NOMO-1 treated with dmso at 0.1 percent for 144 hours (cell line): ENCODE measurements around the gene RFX1.
"Not testable (repeated sequence)": the region's sequence is repeated elsewhere in the genome, so short reads cannot be mapped to it uniquely, and the experiment has no call there.

Source experiments
- DNase-seq: peaks from one replicate; lab custom pipeline; 2025; ENCODE audit not compliant: unreplicated experiment; lab: John Stamatoyannopoulos, UW

The RFX1 gene

DNA sequence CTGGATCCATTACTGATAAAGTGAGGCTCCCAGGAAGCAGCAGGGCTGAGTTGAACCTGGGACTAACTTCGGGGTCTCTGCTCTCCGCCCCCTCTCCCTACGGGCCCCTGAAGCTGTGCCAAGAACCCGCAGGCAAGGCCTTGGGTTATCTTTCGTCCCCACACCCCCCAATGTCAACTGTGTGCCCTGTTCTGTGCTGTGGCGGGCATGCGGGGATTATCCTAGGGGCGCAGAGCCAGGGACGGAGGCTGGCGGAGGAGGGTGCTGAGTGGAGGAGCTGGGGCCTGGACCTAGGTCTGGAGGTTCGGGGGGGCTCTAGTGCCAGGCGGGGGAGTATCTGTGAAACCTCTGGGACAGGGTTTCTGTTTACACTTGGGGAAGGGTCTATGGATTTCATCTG lies 26.4 kb downstream of the RFX1 start:
- DNase-seq: no peak

DNA sequence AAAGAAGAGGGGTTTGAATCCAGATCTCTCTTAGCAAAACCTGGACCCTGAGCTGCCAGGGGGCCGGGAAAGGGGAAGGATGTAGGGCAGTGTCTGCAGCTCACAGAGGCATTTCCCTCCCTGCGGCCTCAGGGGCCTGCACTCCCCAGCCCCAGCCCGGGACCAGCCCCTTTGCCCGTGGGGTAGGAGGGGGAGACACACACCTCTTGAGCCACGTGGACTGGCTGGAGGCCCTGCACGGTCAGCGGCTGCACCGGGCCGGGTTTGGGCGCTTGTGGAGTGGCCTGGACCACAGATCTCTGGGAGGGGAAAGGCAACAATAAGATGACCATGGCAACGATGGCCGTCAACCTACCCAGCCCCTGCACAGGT lies 26.9 kb downstream of the RFX1 start:
- DNase-seq: no peak

DNA sequence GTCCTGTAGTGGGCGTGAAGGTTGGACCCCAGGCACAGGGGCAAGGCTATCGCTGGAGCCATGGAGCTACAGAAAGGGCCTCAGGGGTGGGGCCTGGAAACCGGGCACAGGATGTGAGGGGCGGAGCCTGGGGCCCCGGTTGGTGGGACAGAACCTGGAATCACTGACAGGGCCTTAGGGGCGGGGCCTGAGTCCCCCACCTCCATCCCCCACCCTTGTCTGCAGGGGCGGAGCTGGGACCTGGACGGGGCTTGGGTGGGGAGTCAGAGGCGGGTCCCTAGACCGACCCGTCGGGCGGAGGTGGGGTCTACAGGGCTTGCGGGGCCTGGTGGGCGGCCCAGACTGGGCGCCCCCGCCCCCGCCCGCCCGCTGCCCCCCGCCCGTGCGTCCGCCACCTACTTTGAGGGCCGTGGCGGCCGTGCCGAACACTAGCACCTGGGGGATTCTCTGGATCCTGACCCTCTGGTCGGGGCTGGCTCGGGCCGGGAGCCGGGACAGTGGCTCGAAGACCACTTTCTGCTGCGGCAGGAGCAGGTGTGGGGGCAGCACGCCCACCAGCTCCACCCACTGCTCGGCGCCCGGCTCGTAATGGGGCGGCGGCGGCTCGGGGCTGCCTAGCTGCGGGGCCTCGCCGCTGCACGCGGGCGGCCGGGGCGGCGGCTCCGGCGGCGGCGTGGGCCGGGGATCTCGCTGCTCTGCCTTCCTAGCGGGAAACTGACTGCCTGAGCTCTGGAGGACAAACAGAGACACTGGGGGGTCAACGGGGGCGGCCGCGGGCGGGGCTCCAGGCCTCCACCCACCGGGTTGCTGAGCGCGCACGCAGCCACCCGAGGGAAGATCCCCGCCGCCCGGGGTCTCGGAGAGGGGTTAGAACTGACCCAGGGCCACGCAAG lies 27.5 kb downstream of the RFX1 start:
- DNase-seq: no peak

DNA sequence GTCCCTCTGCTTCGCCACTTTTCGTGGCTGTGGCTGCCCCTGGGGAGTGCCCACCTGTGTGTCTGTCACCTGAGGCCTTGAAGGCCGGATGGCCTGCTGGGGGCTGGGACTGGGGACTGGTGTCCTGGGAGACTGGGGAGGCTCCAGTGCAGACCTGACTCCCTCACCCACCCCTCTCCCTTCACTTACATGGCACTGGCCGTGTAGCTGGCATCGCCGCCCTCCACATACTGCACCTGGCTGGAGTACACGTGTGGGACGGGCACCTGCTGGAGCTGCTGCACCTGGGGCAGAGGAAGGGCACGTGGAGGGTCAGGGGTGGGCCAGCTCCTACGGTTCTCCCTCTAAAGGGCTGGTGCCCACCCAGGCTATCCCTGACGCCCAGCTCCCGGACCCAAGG lies 28.3 kb downstream of the RFX1 start:
- DNase-seq: no peak

DNA sequence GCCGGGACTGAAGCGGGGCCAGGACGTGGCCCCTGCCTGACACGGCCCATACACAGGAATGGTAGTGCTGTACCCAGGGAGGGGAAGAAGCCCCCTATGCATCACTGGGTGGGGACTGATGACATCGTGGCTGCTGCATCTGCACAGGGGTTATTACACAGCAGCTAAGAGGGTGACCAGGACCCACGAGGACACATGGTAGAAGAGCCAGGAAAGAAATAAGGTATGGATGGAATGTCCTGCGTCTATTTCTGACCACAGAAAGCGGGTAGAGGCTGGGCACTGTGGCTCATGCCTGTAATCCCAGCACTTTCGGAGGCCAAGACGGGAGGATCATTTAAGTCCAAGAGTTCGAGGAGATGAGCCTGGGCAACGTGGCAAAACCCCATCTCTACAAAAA lies 29.7 kb downstream of the RFX1 start:
- DNase-seq: no peak

DNA sequence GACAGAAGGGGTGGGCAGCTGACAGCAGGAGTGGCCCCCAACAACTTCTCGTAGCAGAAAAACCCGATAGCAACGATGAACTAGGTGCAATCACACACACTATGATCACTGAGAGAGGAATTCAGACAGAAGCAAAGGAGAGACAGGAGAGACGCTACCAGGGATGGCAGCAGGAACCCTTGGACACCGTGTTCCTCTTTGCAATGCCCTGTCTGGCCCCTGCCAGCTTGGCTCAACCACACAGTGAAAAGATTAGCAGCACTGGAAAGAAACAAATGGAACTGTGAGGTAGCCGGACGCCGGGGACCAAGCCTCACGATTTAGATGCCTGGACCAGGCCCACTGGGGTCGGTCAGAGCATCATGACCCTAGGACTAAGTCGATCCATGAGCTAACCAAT lies 30.2 kb downstream of the RFX1 start:
- no peak for DNase-seq

DNA sequence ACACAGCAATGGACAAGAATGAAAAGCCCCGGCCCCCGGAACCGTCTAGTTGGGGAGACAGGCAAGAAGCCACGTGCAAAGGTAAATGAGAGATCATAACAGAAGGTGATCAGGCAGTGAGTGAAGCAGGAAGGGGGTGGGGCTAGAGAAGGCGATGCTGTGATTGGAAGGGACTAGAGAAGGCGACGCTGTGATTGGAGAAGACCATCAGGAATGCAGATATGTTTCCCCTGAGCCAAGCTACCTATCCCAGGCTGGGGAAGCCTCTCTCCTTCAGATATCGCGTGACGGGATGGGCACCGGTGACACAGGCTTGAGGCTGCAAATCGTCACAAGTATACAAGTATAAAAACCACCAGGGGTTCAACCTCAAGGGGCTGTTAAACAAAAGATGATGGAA lies 32.0 kb downstream of the RFX1 start:
- no peak for DNase-seq

DNA sequence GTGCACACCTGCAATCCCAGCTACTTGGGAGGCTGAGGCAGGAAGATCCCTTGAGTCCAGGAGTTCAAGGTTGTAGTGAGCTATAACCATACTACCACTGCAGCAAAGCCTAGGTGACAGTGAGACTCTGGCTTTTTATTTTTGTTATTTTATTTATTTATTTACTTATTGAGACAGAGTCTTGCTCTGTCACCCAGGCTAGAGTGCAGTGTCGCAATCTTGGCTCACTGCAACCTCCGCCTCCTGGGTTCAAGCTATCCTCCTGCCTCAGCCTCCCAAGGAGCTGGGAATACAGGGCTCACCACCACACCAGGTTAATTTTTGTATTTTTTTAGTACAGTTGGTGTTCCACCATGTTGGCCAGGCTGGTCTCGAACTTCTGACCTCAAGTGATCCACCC lies 32.6 kb downstream of the RFX1 start:
- not testable (repeated sequence) for DNase-seq

DNA sequence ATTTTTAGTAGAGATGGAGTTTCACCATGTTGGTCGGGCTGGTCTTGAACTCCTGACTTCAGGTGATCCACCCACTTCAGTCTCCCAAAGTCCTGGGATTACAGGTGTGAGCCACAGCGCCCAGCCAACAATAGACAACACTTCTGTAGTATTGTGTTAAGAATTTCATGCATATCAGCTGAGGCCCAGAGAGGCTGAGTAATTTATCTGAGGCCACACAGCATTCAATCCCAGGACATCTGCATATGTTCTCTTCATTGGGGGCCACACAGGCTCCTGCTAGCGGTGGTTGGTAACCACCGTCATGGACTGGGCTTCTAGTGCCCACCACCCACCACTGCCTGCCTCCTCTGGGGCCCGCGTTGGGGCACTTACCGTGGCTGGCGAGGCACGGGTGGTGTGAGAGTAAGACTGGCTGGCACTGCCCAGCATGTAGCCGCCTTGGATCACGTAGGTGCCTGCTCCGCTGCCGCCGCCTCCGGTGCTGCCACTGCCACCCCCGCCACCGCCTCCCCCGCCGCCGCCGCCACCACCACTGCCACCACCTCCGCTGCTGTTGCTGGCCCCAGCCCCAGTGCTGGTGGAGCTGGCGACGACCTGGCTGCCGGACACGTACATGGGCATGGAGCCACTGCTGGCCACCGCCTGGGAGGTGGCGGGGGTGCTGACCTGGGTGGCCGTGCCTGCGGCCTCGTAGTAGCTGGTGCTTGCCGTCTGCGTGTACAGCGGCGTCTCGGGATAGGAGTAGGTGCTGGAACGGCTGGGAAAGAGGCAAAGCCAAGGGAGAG lies 33.6 kb downstream of the RFX1 start:
- no peak for DNase-seq

DNA sequence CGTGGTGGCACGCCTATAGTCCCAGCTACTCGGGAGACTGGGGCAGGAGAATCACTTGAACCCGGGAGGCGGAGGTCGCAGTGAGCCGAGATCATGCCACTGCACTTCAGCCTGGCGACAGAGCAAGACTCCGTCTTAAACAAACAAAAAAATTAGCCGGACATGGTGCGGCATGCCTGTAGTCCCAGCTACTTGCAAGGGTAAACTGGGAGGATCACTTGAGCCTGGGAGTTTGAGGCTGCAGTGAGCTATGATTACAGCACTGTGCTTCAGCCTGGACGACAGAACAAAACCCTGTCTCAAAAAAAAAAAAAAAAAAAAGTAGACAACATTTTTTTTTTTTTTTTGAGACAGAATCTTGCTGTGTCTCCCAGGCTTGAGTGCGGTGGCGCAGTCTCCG lies 34.3 kb downstream of the RFX1 start:
- DNase-seq: not testable (repeated sequence)

DNA sequence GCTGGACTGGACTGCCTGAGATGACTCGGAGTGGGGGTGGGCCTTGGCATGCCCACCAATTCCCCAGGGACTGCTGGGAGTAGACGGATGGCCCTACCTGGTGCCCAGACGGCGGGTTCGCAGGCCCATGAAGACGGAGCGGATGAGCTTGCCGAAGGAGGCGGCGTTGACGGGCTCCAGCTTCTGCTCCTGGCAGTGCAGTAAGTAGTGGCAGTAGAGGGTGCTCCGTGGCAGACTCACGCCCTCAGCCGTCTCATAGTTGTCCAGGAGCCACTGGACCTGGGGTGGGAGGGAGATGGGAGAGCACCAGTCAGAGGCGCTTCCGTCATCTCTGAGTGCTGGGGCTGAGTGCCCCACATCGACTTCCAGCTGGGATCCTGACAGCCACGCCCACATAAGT lies 36.2 kb downstream of the RFX1 start:
- no peak for DNase-seq

DNA sequence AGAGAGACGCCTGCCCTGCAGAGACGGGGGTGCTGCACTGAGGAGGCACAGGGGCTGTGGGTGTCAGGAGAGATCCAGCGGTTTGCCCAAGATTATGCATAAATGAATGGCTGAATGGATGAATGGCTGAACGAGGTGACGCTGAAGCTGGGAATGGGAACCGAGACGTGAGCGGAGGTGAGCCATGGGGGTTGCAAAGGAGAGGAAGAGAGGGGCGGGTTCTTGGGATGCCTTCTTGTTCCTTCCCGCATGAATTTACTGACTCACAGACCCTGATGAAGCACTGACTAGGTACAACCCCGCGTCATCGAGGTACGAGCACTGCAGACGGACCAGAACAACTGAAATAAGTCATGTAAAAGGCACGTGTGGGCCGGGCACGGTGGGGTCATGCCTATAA lies 37.1 kb downstream of the RFX1 start:
- DNase-seq: no peak

DNA sequence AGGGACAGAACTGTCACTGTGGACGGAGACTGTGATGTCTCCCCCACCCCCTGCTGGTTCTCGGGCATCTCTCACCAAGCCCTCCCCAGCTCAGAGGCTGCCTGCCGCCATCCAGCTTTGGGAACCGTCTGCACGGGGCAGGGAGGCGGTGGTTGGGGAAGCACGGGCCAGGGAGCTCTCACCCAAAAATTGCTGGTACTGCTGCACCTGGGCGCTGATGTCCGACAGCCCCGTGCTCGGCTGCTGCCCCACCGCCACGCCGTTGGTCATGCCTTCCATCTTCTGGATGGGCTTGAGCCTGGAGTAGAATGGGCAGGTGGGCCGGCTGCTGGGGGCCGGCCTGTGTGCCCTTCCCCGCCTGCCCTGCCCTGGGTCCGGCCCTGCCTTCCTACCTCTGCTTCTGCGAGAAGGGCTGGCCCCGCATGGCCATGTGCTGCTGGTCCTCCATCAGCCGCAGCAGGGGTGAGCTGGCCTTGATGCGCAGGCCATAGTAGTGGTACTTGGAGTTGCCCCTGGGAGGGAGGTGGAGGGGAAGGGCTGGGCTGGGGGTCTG lies 37.7 kb downstream of the RFX1 start:
- DNase-seq: no peak

DNA sequence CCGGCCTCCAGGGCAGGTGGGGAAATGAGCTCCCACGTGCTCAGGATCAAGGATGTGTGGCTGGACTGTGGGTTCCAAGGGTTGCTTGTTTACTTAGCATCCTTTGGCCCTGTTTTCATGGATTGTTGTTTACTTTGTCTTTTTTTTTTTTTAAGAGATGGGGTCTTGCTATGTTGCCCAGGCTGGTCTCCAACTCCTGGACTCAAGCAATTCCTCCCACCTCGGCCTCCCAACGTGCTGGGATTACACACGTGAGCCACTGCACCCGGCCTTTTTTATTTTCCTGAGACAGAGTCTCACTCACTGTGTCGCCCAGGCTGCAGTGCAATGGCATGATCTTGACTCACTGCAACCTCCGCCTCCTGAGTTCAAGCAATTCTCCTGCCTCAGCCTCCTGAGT lies 38.9 kb downstream of the RFX1 start:
- not testable (repeated sequence) for DNase-seq

DNA sequence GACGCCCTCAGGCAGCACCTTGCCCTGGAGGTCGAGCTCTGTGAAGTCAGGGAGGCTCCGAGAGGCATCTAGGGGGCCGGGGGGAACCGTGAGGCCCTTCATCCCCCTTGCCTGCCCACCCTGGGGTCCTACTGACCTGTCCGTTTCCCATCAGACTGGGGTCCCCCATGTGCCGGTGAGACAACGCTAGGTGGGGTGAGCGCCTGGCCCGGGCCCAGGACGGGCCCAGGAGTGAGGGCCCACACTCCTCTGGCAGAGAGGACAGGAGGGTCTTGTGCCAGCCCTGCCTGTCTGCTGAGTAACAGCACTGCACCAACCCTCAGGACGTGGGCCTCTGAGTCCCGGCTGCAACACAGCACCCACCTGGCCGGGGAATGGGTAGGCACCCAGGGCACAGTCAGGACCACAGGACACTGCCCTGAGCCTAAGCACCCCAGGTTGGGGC lies 39.4 kb downstream of the RFX1 start:
- DNase-seq: no peak

DNA sequence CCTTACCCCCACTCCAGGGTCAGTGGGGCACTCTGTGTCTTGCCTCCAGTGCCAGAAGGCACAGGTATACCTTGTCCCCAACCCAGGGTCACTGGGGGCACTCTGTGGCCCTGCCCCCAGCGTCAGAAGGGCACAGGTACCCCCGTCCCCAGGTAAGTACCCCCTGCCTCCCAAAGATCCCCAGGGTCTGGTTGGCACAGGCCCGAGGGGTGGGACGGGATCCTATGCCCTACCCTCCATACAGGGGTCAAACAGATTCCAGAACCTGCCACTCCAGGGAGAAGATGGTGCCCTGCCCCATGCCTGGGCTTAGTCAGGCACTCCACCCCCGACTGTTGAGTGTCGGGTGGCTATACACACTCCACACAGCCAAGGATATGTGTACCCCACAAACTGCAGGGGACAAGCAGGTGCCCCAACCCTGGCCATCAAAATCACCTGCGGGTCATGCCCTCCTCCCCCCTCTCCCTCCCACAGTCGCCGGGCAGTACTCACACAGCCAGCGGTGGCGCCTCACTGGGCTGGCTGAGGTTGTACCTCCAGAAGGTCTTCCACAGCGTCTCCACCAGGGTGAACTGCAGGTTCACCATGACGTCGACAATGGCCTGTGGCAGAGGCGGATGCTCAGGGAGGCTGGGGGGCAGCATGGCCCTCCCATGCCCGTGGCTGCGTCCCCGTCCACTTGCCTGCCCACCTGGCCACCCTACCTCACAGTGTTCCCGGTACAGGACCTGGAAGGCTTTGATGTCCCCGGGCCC lies 40.0 kb downstream of the RFX1 start:
- no peak for DNase-seq

DNA sequence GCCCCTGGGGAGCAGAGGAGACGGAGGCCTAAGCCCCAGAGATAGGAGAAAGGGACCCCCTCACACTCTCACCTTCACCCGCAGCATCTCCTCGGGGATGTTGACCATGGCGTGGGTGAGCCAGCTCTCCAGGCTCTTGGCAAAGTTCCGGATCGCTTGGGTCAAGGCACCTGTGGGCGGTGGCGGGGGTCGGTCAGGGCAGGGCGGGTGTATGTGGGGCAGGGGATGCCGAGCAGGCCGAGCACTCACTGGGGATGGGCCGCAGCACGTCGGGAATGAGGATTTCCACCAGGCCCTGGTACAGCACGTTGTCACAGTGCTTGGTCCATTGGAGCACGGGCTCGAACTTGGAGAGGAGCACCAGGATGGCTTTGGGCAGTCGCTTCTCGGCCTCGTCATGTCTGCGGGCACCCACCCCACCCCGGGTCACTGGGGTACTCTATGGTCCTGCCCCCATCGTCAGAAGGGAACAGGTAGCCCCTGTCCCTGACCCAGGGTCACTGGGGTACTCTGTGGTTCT lies 40.7 kb downstream of the RFX1 start:
- no peak for DNase-seq

DNA sequence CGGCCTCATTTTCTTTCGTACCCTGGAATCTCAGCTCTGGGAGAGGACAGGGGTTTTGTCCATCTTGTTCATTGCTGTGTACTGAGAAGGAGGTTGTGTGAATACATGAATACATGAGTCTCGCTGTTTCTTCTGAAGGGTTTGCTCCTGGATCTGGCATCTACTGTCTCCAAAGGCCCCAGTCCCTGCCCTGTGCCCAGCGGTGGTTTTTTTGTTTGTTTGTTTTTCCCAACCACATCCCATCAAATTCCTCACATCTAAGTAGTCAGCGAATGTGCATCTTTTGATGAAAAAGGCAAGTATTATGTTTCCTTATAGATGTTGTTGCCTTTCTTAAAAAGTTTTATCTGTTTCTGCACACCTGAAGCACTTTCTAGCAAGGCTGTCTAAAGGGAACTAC lies 41.3 kb downstream of the RFX1 start:
- no peak for DNase-seq

DNA sequence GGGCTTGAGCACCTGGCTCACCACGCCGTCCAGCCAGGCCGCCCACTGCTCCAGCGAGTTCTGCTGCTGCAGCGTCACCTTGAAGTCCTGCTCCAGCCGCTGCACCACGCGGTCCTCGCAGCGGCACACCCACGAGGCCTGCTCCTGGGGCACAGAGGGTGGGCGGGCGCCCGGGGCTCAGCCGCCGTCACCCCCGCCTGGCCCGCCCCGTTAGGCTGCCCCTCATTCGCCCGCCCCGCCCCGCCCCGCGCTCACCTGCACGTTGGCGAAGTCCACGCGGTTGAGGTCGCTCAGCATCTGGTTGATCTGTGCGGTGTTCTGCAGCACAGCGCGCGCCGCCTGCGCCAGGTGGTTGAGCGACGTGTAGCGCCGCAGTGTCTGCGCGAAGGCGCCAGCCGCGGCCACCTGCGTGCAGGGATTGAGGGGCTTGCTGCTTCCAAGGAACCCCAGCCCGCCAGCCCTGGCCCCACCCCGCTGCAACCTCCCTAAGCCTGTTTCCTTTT lies 42.5 kb downstream of the RFX1 start:
- DNase-seq: no peak

DNA sequence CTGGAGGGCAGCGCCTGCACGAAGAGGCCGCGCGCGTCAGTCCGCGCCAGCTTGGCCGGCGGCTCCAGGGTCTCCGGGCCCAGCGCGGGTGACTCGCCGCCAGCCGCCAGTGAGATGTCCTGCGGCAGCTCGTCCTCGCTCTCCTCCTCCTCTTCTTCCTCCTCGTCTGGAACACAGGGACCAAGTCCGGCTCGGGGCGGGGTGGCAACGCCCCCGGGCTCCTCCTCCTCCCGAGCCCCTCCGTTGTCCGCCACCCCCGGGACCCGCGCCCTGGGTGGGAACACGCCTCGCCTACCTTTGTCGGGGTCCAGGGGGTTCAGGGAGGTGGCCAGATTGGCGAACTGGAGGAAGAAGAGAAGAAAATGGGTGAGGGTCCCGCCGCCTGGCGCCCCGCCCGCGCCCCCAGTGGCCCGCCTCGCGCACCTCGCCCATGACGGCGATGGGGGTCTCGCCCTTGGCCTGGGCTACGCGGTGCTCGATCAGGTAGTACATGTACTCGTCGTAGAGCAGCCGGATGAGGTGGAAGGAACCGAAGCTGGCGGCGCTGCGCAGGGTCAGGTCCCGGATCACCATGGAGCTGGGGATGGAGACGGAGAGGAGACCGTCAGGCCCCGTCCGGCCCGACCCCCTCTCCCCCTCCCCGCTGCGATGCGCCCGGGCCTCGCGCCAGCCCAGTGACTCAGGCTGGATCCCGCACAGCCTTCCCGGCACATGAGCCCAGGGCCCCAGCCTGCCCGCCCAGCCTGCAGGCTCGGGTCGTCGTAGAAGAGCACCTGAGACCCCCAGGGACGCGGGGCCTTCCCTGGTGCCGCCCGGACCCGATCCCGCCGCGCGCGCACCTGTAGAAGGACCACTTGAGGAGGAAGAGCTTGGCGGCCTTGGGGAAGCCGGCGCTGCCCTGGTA lies 43.2 kb downstream of the RFX1 start:
- DNase-seq: no peak
